Keratinocyte (primary cell): Measurements from ENCODE around the gene SC5D.

ENCODE experiments used
- EZH2 ChIP-seq: IDR thresholded peaks from one replicate; pipeline ENCODE4 v1.6.1; 2012; ENCODE audit warnings: inconsistent platforms, mild to moderate bottlenecking, low read length, moderate library complexity
- TF ChIP-seq, protein P1 (sequence below), 3 experiments: IDR thresholded peaks in 1 of 3; conservative IDR thresholded peaks in 1 of 3; optimal IDR thresholded peaks in 1 of 3; 2 replicates in 2 of 3; 3 replicates in 1 of 3; pipeline versions ENCODE3 to v1.5.1; 2011; ENCODE audit warnings: low read length in 3 of 3, mild to moderate bottlenecking in 3 of 3, moderate library complexity in 2 of 3, control low read depth in 1 of 3, inconsistent platforms in 1 of 3; ENCODE audit not compliant: insufficient read depth in 2 of 3; ENCODE audit errors: extremely low read depth in 1 of 3

DNA sequence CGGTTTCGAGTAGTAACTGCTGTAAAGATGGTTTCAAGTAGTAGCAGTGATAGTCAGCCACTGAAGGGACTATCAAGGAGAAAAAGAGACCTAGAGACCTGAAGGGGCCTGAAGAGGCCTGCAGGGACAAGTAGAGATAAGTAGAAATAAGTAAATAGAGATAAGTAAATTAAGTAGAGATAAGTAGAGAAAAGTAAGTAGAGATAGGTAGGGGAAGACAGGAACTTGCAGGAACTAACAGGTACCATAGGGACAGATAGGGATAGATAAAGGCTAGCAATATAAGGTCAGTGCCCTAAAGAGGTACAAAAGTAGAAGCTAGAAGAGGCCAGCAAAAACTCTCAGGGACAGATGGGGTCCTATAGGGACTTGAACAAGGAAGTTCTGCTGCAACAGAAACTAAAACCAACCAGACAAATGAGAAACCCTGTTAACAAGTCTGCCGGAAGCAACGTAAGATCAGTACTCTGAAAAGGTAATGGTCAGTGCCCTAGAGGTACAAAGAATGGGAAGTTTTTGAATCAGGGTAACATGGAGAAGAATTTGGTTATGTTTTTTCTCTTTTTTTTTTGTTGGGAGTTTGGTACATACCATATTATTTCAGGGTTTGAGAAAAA is 9.6 kb upstream of the SC5D start:
- TF ChIP-seq, protein P1, sequence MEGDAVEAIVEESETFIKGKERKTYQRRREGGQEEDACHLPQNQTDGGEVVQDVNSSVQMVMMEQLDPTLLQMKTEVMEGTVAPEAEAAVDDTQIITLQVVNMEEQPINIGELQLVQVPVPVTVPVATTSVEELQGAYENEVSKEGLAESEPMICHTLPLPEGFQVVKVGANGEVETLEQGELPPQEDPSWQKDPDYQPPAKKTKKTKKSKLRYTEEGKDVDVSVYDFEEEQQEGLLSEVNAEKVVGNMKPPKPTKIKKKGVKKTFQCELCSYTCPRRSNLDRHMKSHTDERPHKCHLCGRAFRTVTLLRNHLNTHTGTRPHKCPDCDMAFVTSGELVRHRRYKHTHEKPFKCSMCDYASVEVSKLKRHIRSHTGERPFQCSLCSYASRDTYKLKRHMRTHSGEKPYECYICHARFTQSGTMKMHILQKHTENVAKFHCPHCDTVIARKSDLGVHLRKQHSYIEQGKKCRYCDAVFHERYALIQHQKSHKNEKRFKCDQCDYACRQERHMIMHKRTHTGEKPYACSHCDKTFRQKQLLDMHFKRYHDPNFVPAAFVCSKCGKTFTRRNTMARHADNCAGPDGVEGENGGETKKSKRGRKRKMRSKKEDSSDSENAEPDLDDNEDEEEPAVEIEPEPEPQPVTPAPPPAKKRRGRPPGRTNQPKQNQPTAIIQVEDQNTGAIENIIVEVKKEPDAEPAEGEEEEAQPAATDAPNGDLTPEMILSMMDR (optimal IDR thresholded peaks at IDR 0.05 in 1 of 3, IDR thresholded peaks at IDR 0.05 in 1 of 3, conservative IDR thresholded peaks at IDR 0.05 in 1 of 3; ENCODE audit: extremely low read depth in 1 of 3, insufficient read depth in 2 of 3, low read length in 3 of 3), result no peak
- TF ChIP-seq EZH2, result no peak
